Measurements from ENCODE around the gene PLA2G4E. TPM values are rescaled to one million over a fixed set of nuclear protein-coding genes. Genes with fewer than 3 reads are reported as not detected.

The PLA2G4E gene
- total RNA-seq, 5 donors from 2014 or later (not counting 1 experiment from before 2014, with no cell fraction given): not detected

GRCh38 chr15:41958002-41958420, 62.8 kb downstream of the PLA2G4E start:
- ATAC-seq (replicated peaks in 1 of 4): no peak
- Histone ChIP-seq H3K27ac (ENCODE audit: low read length) (no peak overlapping the region), H3K36me3 (ENCODE audit: control insufficient read depth in 2 of 2, extremely low read depth in 1 of 2, insufficient read depth in 1 of 2, low read length in 1 of 2) (peaks cover 0 to 11% of the 10 kb centered on the region in 2 donors), H3K9me3 (no peaks in the 10 kb centered on the region), H3K27me3 (replicated peaks in 1 of 2; ENCODE audit: control insufficient read depth in 2 of 2, extremely low read depth in 1 of 2, insufficient read depth in 2 of 2, low read length in 1 of 2) (no peaks in the 10 kb centered on the region), H3K4me3 (ENCODE audit: control insufficient read depth in 1 of 2, extremely low read depth in 1 of 2, low read length in 1 of 2) (no peak overlapping the region), H3K4me1 (ENCODE audit: control insufficient read depth in 1 of 2, extremely low read depth in 1 of 2, insufficient read depth in 2 of 2, low read length in 2 of 2) (peaks cover 0 to 9% of the 10 kb centered on the region in 2 experiments)
- no peak for DNase-seq
- Mint-ChIP-seq H3K4me1 (peaks cover 18 to 28% (median 27%) of the 10 kb centered on the region in 3 donors), H3K4me3 (no peak overlapping the region), H3K27me3 (no peaks in the 10 kb centered on the region), H3K27ac (peak overlapping the region in 1 of 2 donors; percentile 39), H3K9me3 (no peaks in the 10 kb centered on the region), H3K36me3 (peaks cover 23% of the 10 kb centered on the region)
- ChIA-PET CTCF (interaction anchor here in 1 of 2 donors (1.3 kb wide), 1 partner anchor 12 kb away, joined by 3 read pairs; no protein-coding TSS in a partner anchor), POLR2A (interaction anchor here (0.7 to 0.9 kb wide), 3 partner anchors 11 to 15 kb away, joined by 3 to 5 read pairs (median 3); partner anchors contain the start of gene EHD4 (in 1 of the 2))
- 85% methylated on average over 7 of the region's 7 CpGs for WGBS (ENCODE audit: insufficient coverage)

- no peak overlapping the region for H3K4me3 ChIP-seq (ENCODE audit: control insufficient read depth in 1 of 2, extremely low read depth in 1 of 2, low read length in 1 of 2)
- no peaks in the 10 kb centered on the region for H3K9me3 ChIP-seq
- Mint-ChIP-seq H3K4me3 (no peak overlapping the region), H3K36me3 (peaks cover 25% of the 10 kb centered on the region), H3K9me3 (no peaks in the 10 kb centered on the region), H3K27me3 (no peaks in the 10 kb centered on the region), H3K27ac (peak overlapping the region in 1 of 2 donors; percentile 39), H3K4me1 (peaks cover 18 to 27% (median 27%) of the 10 kb centered on the region in 3 donors)
- ATAC-seq (replicated peaks in 1 of 4) (no peak), DNase-seq (no peak)
- H3K36me3 ChIP-seq (ENCODE audit: control insufficient read depth in 2 of 2, extremely low read depth in 1 of 2, insufficient read depth in 1 of 2, low read length in 1 of 2): peaks cover 0 to 17% of the 10 kb centered on the region in 2 donors
- H3K27ac ChIP-seq (ENCODE audit: low read length): no peak overlapping the region
- no peaks in the 10 kb centered on the region for H3K27me3 ChIP-seq (replicated peaks in 1 of 2; ENCODE audit: control insufficient read depth in 2 of 2, extremely low read depth in 1 of 2, insufficient read depth in 2 of 2, low read length in 1 of 2)
- WGBS (ENCODE audit: insufficient coverage): 95% methylated on average over 3 of the region's 12 CpGs
- ChIA-PET POLR2A (interaction anchor here (0.5 to 0.8 kb wide), 2 partner anchors 15 to 475 kb away, joined by 3 to 4 read pairs; partner anchors contain the start of gene EHD4 (in 1 of the 2)), CTCF (interaction anchor here in 1 of 2 donors (1.3 kb wide), 1 partner anchor 13 kb away, joined by 3 read pairs; no protein-coding TSS in a partner anchor)
- peaks cover 0 to 9% of the 10 kb centered on the region in 2 experiments for H3K4me1 ChIP-seq (ENCODE audit: control insufficient read depth in 1 of 2, extremely low read depth in 1 of 2, insufficient read depth in 2 of 2, low read length in 2 of 2)
Measured at GRCh38 chr15:41957021-41957897, 63.6 kb downstream of the PLA2G4E start.

GRCh38 chr15:41955807-41956525, 64.9 kb downstream of the PLA2G4E start:
- Mint-ChIP-seq H3K4me3 (no peak overlapping the region), H3K36me3 (peaks cover 23% of the 10 kb centered on the region), H3K27me3 (no peaks in the 10 kb centered on the region), H3K27ac (no peak overlapping the region), H3K9me3 (no peaks in the 10 kb centered on the region), H3K4me1 (peaks cover 8 to 15% (median 14%) of the 10 kb centered on the region in 3 donors)
- 97% methylated on average over 16 of the region's 21 CpGs for WGBS (ENCODE audit: insufficient coverage)
- H3K27ac ChIP-seq (ENCODE audit: low read length): no peak overlapping the region
- H3K4me3 ChIP-seq (ENCODE audit: control insufficient read depth in 1 of 2, extremely low read depth in 1 of 2, low read length in 1 of 2): no peak overlapping the region
- peaks cover 0 to 9% of the 10 kb centered on the region in 2 experiments for H3K4me1 ChIP-seq (ENCODE audit: control insufficient read depth in 1 of 2, extremely low read depth in 1 of 2, insufficient read depth in 2 of 2, low read length in 2 of 2)
- H3K27me3 ChIP-seq (replicated peaks in 1 of 2; ENCODE audit: control insufficient read depth in 2 of 2, extremely low read depth in 1 of 2, insufficient read depth in 2 of 2, low read length in 1 of 2): no peaks in the 10 kb centered on the region
- POLR2A ChIA-PET: no interaction called here
- peaks cover 0 to 27% of the 10 kb centered on the region in 2 donors for H3K36me3 ChIP-seq (ENCODE audit: control insufficient read depth in 2 of 2, extremely low read depth in 1 of 2, insufficient read depth in 1 of 2, low read length in 1 of 2)
- no peak for ATAC-seq (replicated peaks in 1 of 4)
- H3K9me3 ChIP-seq: no peaks in the 10 kb centered on the region
- CTCF ChIA-PET: no interaction called here
- DNase-seq: no peak

GRCh38 chr15:41955100-41955499, 65.7 kb downstream of the PLA2G4E start:
- ATAC-seq (replicated peaks in 1 of 4): no peak
- Mint-ChIP-seq H3K36me3 (peaks cover 31% of the 10 kb centered on the region), H3K27ac (no peak overlapping the region), H3K4me1 (peaks cover 6 to 14% (median 12%) of the 10 kb centered on the region in 3 donors), H3K9me3 (no peaks in the 10 kb centered on the region), H3K4me3 (no peak overlapping the region), H3K27me3 (no peaks in the 10 kb centered on the region)
- no peak overlapping the region for H3K4me3 ChIP-seq (ENCODE audit: control insufficient read depth in 1 of 2, extremely low read depth in 1 of 2, low read length in 1 of 2)
- H3K36me3 ChIP-seq (ENCODE audit: control insufficient read depth in 2 of 2, extremely low read depth in 1 of 2, insufficient read depth in 1 of 2, low read length in 1 of 2): peaks cover 2 to 32% of the 10 kb centered on the region in 2 donors
- H3K4me1 ChIP-seq (ENCODE audit: control insufficient read depth in 1 of 2, extremely low read depth in 1 of 2, insufficient read depth in 2 of 2, low read length in 2 of 2): peaks cover 0 to 9% of the 10 kb centered on the region in 2 experiments
- DNase-seq: no peak
- 100% methylated on average over 6 of the region's 7 CpGs for WGBS (ENCODE audit: insufficient coverage)
- ChIA-PET CTCF (interaction anchor here in 1 of 2 donors (0.6 kb wide), 1 partner anchor 21 kb away, joined by 3 read pairs; no protein-coding TSS in a partner anchor), POLR2A (no interaction called here)
- H3K27me3 ChIP-seq (replicated peaks in 1 of 2; ENCODE audit: control insufficient read depth in 2 of 2, extremely low read depth in 1 of 2, insufficient read depth in 2 of 2, low read length in 1 of 2): no peaks in the 10 kb centered on the region
- H3K27ac ChIP-seq (ENCODE audit: low read length): no peak overlapping the region
- H3K9me3 ChIP-seq: no peaks in the 10 kb centered on the region

GRCh38 chr15:41954036-41954435, 66.8 kb downstream of the PLA2G4E start:
- no peak overlapping the region for H3K27ac ChIP-seq (ENCODE audit: low read length)
- peaks cover 28% of the 10 kb centered on the region for H3K36me3 Mint-ChIP-seq
- H3K27me3 Mint-ChIP-seq: no peaks in the 10 kb centered on the region
- DNase-seq (no peak), ATAC-seq (replicated peaks in 1 of 4) (no peak)
- peaks cover 0 to 9% of the 10 kb centered on the region in 2 experiments for H3K4me1 ChIP-seq (ENCODE audit: control insufficient read depth in 1 of 2, extremely low read depth in 1 of 2, insufficient read depth in 2 of 2, low read length in 2 of 2)
- peaks cover 2 to 32% of the 10 kb centered on the region in 2 donors for H3K36me3 ChIP-seq (ENCODE audit: control insufficient read depth in 2 of 2, extremely low read depth in 1 of 2, insufficient read depth in 1 of 2, low read length in 1 of 2)
- CTCF ChIA-PET: no interaction called here
- H3K9me3 ChIP-seq: no peaks in the 10 kb centered on the region
- WGBS (ENCODE audit: insufficient coverage): 97% methylated on average over 5 of the region's 6 CpGs
- H3K4me3 ChIP-seq (ENCODE audit: control insufficient read depth in 1 of 2, extremely low read depth in 1 of 2, low read length in 1 of 2): no peak overlapping the region
- H3K9me3 Mint-ChIP-seq: no peaks in the 10 kb centered on the region
- H3K27me3 ChIP-seq (replicated peaks in 1 of 2; ENCODE audit: control insufficient read depth in 2 of 2, extremely low read depth in 1 of 2, insufficient read depth in 2 of 2, low read length in 1 of 2): no peaks in the 10 kb centered on the region
- H3K4me3 Mint-ChIP-seq: no peak overlapping the region
- H3K4me1 Mint-ChIP-seq: peaks cover 6 to 14% (median 12%) of the 10 kb centered on the region in 3 donors
- POLR2A ChIA-PET: interaction anchor here in 1 of 2 donors (0.7 kb wide), 1 partner anchor 17 kb away, joined by 4 read pairs; no protein-coding TSS in a partner anchor
- no peak overlapping the region for H3K27ac Mint-ChIP-seq

GRCh38 chr15:41952013-41952563, 68.8 kb downstream of the PLA2G4E start:
- peaks cover 3 to 5% (median 3%) of the 10 kb centered on the region in 3 donors for H3K4me1 Mint-ChIP-seq
- no peak overlapping the region for H3K27ac Mint-ChIP-seq
- WGBS (ENCODE audit: insufficient coverage): 96% methylated on average over 9 of the region's 12 CpGs
- no peaks in the 10 kb centered on the region for H3K27me3 Mint-ChIP-seq
- H3K9me3 Mint-ChIP-seq: no peaks in the 10 kb centered on the region
- H3K4me1 ChIP-seq (ENCODE audit: control insufficient read depth in 1 of 2, extremely low read depth in 1 of 2, insufficient read depth in 2 of 2, low read length in 2 of 2): peaks cover 0 to 2% of the 10 kb centered on the region in 2 experiments
- H3K9me3 ChIP-seq: no peaks in the 10 kb centered on the region
- H3K27me3 ChIP-seq (replicated peaks in 1 of 2; ENCODE audit: control insufficient read depth in 2 of 2, extremely low read depth in 1 of 2, insufficient read depth in 2 of 2, low read length in 1 of 2): no peaks in the 10 kb centered on the region
- no peak for DNase-seq
- no peak overlapping the region for H3K4me3 Mint-ChIP-seq
- no peak overlapping the region for H3K27ac ChIP-seq (ENCODE audit: low read length)
- no peak for ATAC-seq (replicated peaks in 1 of 4)
- CTCF ChIA-PET: no interaction called here
- POLR2A ChIA-PET: no interaction called here
- no peak overlapping the region for H3K4me3 ChIP-seq (ENCODE audit: control insufficient read depth in 1 of 2, extremely low read depth in 1 of 2, low read length in 1 of 2)
- H3K36me3 Mint-ChIP-seq: peaks cover 28% of the 10 kb centered on the region
- H3K36me3 ChIP-seq (ENCODE audit: control insufficient read depth in 2 of 2, extremely low read depth in 1 of 2, insufficient read depth in 1 of 2, low read length in 1 of 2): peaks cover 2 to 32% of the 10 kb centered on the region in 2 donors
